GM21515 (cell line): Measurements from ENCODE around the gene ZNF638.

Experiments used
- ATAC-seq: cut with Tn5 transposase; IDR thresholded peaks from one replicate; pipeline ENCODE4 v1.9.1; 2021; ENCODE audit not compliant: unreplicated experiment

ZNF638 gene

GRCh38 chr2:71454221-71455010 is 122.8 kb downstream of the ZNF638 start:
- ATAC-seq: no peak

DNA sequence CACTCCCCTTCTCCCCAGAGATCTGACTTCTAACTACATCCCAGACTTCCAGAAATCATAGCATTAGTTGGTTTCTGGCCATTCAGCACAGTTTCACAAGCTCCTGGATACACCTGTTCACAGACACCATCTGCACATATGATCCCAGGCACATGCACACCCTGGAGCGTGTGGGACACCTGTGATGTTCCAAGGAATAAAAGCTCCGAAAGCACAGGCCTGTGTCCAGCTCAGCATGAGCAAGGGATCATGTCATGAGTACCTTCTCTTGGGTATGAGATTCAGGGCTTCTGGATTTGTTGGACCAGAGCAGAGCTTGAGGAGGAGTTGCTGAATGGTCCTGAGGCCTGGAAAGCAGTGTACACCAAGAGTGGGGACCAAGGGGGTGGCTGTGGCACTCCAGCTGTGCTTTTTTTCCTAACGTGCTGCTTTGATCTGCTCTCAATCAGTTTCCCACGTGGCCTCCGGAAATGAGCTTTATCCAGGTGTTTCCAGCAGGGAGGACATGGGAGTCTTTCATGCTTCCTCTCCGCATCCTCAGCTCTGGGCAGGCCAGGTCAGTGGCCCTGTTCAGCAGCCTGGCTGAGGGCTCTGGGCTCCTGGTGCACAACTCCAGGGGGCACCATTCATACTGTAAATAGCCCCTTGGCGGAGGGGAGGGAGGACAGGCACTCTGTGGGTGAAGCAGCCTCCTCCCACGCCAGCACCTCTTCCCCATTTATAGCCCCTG is 123.6 kb downstream of the ZNF638 start:
- no peak for ATAC-seq

DNA sequence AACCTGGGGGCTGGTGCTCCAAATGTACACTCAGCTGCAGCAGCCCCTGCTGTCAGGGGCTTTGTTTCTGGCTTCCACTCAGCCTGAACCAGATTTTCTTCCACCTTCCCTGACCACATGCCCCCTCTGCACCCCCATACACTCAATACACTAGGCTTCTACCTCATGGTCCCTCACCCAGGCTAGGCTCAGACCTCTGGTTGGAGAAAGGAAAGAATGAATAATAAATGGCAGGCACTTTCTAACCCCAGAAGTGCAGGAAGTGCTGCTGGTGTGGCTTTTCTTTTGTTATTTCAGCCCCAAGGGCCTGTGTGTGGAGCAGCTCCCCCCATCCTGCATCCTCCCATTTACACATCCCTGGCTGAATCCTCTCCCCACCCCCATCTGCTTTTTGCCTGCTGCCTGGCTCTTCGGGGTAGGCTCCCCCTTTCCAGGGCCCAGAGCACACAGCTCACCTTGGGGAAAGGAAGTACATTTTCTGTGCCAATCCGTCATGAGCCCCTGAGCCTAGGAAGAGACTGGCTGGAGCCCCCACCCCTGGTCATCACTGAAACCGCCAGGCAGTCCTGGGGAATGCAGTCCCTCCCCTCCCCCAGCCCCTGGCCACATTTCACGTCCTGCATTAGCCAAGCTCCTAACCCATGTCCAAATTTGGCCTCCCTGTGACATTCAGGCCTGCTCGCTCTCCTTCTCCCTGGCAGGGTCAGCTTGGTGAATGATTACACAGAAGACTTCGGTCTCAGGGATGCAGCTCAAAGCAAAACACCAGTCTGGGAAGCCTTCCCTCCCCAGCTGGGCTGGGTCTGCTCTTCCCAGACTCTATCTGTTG is 124.4 kb downstream of the ZNF638 start:
- no peak for ATAC-seq

GRCh38 chr2:71456617-71457016 is 125.0 kb downstream of the ZNF638 start:
- no peak for ATAC-seq

GRCh38 chr2:71457123-71457915 is 125.7 kb downstream of the ZNF638 start:
- no peak for ATAC-seq

- no peak for ATAC-seq
Observed at GRCh38 chr2:71457923-71458322, 126.3 kb downstream of the ZNF638 start.

DNA sequence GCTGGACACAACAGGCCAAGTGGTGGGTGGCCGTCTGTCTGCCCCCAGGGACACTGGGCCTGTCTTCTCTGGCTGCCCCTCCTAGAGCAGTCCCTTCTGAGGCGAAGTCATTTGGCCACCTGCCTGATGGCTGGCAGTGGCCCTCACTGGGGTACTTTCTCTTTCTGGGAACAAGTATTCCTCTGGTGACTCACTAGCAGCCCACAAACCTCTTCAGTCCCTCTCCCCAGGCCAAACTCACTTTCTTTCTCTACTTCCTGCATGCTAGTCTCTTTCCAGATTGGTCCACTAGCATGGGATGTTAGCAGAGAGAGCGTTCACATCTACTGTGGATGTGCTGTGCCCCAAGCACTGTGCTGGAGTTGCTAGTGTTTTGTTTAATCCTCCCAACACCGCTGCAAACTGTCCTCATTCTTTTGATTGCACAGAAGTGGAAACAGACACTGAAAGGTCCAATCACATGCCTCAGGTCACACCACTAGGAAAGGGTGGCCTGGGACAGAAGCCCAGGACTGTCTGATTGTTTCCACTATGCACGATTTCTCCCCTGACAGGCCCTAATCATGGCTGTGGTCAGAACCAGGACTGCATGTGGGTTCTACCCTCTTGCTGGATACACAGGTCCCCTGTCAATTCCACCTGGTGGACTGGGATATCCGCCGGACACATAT is 127.0 kb downstream of the ZNF638 start:
- no peak for ATAC-seq

DNA sequence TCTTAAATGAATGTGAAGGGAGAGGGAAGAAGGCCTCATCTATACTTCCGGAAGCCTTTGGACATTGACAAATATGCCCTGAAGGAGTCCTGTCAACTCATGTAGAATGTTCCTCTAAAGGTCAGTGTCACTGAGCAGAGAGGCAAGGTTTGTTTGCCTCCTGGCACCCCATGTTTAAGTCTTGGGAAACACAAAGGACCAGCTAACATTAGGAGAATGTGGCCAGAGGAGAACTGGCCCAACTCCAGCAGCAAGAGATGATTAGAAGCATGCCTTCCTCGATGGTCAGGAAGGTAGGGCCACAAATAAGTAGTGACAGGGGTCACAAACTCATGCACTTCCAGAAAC is 127.5 kb downstream of the ZNF638 start:
- no peak for ATAC-seq

GRCh38 chr2:71460056-71460455 is 128.5 kb downstream of the ZNF638 start:
- no peak for ATAC-seq

DNA sequence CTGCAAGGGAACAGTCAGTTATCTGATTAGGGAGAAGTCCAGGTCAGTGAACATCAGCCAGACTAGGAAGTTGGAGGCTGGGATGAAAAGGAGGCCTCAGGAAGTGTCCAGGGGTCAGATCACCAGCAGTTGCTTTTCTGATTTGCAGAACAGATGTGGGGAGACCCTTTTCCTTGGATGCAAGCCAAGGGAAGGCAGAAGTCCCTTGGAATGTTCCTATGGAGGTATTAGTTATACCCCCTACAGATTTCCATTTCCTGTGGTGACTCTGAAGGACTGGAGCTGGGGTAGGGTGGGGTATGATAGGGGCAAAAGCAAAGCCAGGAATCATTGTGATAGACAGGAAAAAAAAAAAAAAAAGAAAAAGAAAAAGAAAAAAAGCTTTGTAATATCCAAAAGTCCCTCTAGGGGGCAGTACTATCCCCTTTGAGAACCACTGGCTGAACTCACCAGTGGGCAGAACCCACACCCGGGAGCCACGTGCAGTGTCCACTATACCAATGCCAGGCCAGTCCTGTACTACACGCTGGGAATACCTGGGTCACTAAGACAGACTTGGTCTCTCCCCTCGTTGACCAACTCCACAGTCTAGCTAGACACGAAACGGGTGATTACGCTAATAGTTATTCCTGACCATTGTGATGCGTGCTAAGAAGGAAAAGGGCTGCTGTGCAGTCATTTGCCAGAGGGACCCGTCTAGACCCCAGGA is 129.2 kb downstream of the ZNF638 start:
- ATAC-seq: no peak

- no peak for ATAC-seq
Observed at GRCh38 chr2:71461304-71461671, 129.7 kb downstream of the ZNF638 start.

- ATAC-seq: no peak
Observed at GRCh38 chr2:71462056-71462605, 130.5 kb downstream of the ZNF638 start.

DNA sequence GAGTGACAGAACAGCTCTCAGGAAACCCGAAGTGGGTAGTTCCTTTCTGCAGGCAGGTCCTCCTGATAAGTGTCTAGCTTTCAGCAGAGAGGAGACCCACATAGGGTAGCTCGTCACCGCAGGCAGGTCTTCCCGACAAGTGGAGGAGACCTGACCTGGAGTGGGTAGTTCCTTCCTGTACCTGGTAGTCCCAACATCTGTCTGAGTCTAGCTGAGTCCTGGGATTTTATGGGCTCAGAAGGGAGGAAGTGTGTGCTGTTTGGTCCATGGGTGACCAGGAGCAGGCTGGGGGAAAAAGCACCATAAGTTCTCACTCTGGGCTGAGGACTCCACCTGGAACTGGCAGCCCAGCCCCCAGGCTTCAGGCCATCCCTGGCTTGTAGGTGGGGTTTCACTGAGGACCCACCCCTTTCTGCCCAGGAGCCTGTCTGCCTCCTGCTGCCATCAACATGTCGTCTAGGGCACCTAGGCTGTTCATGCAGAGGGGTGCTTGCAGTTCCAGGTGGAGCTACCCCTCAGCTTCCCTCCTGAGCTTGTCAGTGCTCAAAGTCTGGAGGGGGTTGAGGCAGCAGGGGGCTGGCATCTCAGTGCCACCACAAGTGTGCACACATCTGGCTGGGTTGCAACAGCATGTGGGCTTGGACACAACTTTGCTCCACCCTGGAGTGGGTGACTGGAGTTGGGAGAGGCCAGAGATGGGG is 131.2 kb downstream of the ZNF638 start:
- ATAC-seq: no peak

DNA sequence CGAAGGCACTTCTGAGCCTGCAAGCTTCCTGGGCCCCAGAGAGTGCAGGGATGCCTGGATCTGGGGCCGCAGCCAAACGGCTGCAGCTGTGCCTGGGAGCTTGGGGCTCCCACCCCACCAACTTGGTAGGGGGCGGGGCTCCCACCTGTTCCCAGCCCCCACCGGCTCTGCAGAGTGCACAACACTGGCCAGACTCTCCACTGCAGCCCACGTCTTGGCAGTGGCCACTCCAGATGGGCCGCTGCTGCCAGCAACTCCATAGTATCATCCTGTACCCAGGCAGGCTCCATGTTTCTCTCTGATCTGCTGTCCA is 131.7 kb downstream of the ZNF638 start:
- ATAC-seq: no peak

GRCh38 chr2:71464389-71464788 is 132.8 kb downstream of the ZNF638 start:
- ATAC-seq: no peak

GRCh38 chr2:71465356-71465755 is 133.8 kb downstream of the ZNF638 start:
- ATAC-seq: no peak

- no peak for ATAC-seq
Observed at GRCh38 chr2:71465961-71466300, 134.3 kb downstream of the ZNF638 start.

- no peak for ATAC-seq
Observed at GRCh38 chr2:71466301-71467179, 135.0 kb downstream of the ZNF638 start.
